ENCODE results near the gene IL27RA.
"Not testable (repeated sequence)": the region's sequence is repeated elsewhere in the genome, so short reads cannot be mapped to it uniquely, and the experiment has no call there.

IL27RA gene

GRCh38 chr19:14033946-14034345 lies 2.4 kb downstream of the IL27RA start:
- no peak for DNase-seq

GRCh38 chr19:14035159-14035558 lies 3.6 kb downstream of the IL27RA start:
- not testable (repeated sequence) for DNase-seq

- DNase-seq = no peak
Observed at GRCh38 chr19:14035706-14036105, 4.1 kb downstream of the IL27RA start.

GRCh38 chr19:14039181-14039580 lies 7.6 kb downstream of the IL27RA start:
- no peak for DNase-seq

GRCh38 chr19:14042659-14043608 lies 11.4 kb downstream of the IL27RA start:
- DNase-seq = not testable (repeated sequence)

- DNase-seq = not testable (repeated sequence)
Observed at GRCh38 chr19:14047866-14048265, 16.3 kb downstream of the IL27RA start.

- DNase-seq = peak; percentile 26 to 61
Observed at GRCh38 chr19:14048443-14049153, 17.0 kb downstream of the IL27RA start.

GRCh38 chr19:14050512-14050911 lies 18.9 kb downstream of the IL27RA start:
- DNase-seq = no peak

GRCh38 chr19:14050961-14051360 lies 19.4 kb downstream of the IL27RA start:
- not testable (repeated sequence) for DNase-seq

GRCh38 chr19:14051980-14052379 lies 20.4 kb downstream of the IL27RA start:
- DNase-seq = no peak

- no peak for DNase-seq
Observed at GRCh38 chr19:14052470-14052869, 20.9 kb downstream of the IL27RA start.

- no peak for DNase-seq
Observed at GRCh38 chr19:14053032-14053431, 21.5 kb downstream of the IL27RA start.

- DNase-seq = no peak
Observed at GRCh38 chr19:14053500-14053899, 21.9 kb downstream of the IL27RA start.

- no peak for DNase-seq
Observed at GRCh38 chr19:14054099-14054498, 22.5 kb downstream of the IL27RA start.

- DNase-seq = no peak
Observed at GRCh38 chr19:14054721-14055120, 23.2 kb downstream of the IL27RA start.

GRCh38 chr19:14055396-14055795 lies 23.8 kb downstream of the IL27RA start:
- DNase-seq = no peak

- DNase-seq = no peak
Observed at GRCh38 chr19:14056069-14056666, 24.6 kb downstream of the IL27RA start.

- no peak for DNase-seq
Observed at GRCh38 chr19:14056741-14057356, 25.3 kb downstream of the IL27RA start.

- DNase-seq = no peak
Observed at GRCh38 chr19:14058182-14059092, 26.9 kb downstream of the IL27RA start.

GRCh38 chr19:14059093-14059480 lies 27.5 kb downstream of the IL27RA start:
- DNase-seq = no peak

- no peak for DNase-seq
Observed at GRCh38 chr19:14059652-14060155, 28.1 kb downstream of the IL27RA start.

Measured in bone marrow (tissue), 2 donors.